Loucy (cell line): Measurements from ENCODE around the gene KRTAP4-11.

Experiments
- EZH2phosphoT487 ChIP-seq: fragments of 200-600 bp; IDR thresholded peaks from 2 replicates; pipeline ENCODE4 v1.6.1; 2018; ENCODE audit warnings: antibody characterized with exemption, mild to moderate bottlenecking, moderate library complexity, borderline replicate concordance
- TF ChIP-seq, protein P1 (sequence below): fragments of 200-600 bp; sonication (generic); conservative IDR thresholded peaks from 2 replicates; pipeline ENCODE4 v1.5.1; 2014; ENCODE audit warnings: mild to moderate bottlenecking, antibody characterized with exemption, low read length

DNA sequence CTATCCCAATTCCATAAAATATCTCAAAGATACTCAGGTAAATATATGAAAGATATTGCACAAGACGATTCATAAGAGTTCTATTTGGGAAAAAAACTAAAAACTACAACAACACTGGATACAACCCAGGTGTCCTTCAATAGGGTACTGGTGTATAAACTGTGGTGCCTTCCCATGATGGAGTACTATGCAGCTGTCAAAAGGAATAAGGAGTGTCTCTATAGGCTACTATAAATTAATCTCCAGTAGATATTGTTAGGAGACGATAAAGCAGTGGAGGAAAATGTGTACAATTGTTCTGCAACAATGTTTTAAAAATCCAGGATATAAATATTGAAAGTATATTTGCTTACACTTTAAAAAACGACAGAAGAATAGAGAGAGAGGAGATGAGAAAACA is 8.2 kb upstream of the KRTAP4-11 start:
- no peak for TF ChIP-seq EZH2phosphoT487
- TF ChIP-seq, protein P1, sequence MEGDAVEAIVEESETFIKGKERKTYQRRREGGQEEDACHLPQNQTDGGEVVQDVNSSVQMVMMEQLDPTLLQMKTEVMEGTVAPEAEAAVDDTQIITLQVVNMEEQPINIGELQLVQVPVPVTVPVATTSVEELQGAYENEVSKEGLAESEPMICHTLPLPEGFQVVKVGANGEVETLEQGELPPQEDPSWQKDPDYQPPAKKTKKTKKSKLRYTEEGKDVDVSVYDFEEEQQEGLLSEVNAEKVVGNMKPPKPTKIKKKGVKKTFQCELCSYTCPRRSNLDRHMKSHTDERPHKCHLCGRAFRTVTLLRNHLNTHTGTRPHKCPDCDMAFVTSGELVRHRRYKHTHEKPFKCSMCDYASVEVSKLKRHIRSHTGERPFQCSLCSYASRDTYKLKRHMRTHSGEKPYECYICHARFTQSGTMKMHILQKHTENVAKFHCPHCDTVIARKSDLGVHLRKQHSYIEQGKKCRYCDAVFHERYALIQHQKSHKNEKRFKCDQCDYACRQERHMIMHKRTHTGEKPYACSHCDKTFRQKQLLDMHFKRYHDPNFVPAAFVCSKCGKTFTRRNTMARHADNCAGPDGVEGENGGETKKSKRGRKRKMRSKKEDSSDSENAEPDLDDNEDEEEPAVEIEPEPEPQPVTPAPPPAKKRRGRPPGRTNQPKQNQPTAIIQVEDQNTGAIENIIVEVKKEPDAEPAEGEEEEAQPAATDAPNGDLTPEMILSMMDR, result no peak
